ENCODE data around the gene RIMKLB. TPM values are rescaled to one million over a fixed set of nuclear protein-coding genes. Genes with fewer than 3 reads are reported as not detected.

The RIMKLB gene
- 18.0 and 20.3 TPM in 2 replicates for total RNA-seq (2014; rRNA removed; shearing (Covaris generic))
- 12.2 and 12.3 TPM in 2 replicates for polyA plus RNA-seq (2015; cell fraction: cytosol; rRNA removed)
- polyA plus RNA-seq (2015; cell fraction: nucleus; rRNA removed) = 84.3 and 86.9 TPM in 2 replicates

- peak; percentile 74 for DNase-seq (ENCODE audit: low read depth)
These were observed at the start of gene RIMKLB for GRCh38 chr12:8697476-8698131. TSS of gene RIMKLB (plus strand) at chr12:8697991. CDS start at chr12:8713867, 15,876 bp downstream.

DNA sequence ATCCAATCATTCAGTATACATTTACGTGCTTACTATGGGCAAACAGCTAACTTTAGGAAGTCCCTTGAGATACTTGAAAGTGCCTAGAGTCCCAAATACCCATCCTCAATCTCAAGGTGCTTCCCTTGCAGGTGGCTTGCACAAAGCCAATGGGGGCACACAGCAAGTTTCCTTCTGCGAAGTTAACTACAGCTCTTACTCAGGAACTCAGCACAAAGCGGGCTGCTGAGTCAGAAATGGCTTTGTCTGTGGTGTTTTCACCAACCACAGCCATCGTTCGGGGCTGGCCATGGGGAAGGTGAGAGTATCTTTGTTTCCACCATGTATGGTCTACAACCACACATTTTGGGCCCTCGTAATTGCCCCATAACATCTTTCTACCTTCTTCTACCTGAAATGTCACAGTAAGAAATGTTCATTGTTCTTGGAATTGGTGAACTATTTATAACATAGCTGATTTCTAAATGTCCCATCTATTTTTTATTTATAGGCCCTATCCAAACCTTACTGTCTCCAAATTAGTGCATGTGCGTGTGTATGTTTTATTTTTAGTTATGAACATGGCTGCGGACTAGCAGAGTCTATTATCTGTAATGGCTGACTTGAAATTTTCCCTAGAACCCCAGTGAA, 49.1 kb upstream of the RIMKLB start:
- no peak for DNase-seq (ENCODE audit: low read depth)

GRCh38 chr12:8655421-8655820, 42.4 kb upstream of the RIMKLB start:
- DNase-seq (ENCODE audit: low read depth) = no peak

GRCh38 chr12:8658346-8658745, 39.4 kb upstream of the RIMKLB start:
- DNase-seq (ENCODE audit: low read depth) = peak; percentile 65

GRCh38 chr12:8661016-8661415, 36.8 kb upstream of the RIMKLB start:
- no peak for DNase-seq (ENCODE audit: low read depth)

DNA sequence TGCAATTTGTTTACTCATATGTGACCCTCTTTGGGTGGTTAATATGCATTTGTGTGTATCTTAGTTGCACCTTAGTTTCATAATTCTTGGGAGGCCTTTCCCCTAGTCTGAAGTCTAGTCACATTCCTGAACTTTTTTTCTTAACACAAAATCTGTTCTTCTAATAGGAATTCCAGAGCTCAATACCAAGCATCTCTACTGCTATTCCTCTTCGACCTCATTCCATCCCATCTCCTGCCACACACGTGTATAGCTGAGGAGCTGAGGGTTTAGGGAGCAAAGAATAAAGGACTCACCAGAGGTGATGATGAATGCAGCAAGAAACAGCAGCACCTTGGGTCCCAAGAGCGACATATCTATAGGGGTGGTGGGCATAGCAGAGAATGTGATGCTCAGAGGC, 36.0 kb upstream of the RIMKLB start:
- no peak for DNase-seq (ENCODE audit: low read depth)

DNA sequence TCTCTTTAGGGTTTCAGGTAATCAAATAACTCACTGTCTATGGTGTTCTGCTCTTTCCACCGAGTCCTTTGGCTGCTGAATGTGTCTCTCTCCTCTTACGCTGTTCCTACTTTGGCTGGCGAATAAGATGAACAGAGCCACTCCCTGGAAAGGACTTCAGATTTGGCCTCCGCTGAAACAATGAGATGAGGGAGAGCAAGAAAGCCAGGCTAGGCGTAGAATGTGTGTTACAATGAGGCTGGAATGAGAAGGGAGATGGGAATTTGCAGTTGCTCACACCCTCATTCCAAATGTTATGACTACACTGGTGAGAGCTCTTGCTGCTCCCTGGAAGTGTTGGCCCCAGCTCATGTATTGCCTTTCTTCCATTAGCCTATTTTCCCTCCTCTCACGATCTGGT, 35.2 kb upstream of the RIMKLB start, which contains the start of gene MFAP5:
Gene MFAP5 (minus strand): TSS at position 234 of the 400 bp plus-strand sequence. CDS start 722 bp downstream, outside the sequence.
- DNase-seq (ENCODE audit: low read depth) = no peak

- no peak for DNase-seq (ENCODE audit: low read depth)
These were observed 33.4 kb upstream of the RIMKLB start for GRCh38 chr12:8664228-8664913.

GRCh38 chr12:8665759-8666158, 32.0 kb upstream of the RIMKLB start:
- no peak for DNase-seq (ENCODE audit: low read depth)

GRCh38 chr12:8667270-8667669, 30.5 kb upstream of the RIMKLB start:
- DNase-seq (ENCODE audit: low read depth) = no peak

DNA sequence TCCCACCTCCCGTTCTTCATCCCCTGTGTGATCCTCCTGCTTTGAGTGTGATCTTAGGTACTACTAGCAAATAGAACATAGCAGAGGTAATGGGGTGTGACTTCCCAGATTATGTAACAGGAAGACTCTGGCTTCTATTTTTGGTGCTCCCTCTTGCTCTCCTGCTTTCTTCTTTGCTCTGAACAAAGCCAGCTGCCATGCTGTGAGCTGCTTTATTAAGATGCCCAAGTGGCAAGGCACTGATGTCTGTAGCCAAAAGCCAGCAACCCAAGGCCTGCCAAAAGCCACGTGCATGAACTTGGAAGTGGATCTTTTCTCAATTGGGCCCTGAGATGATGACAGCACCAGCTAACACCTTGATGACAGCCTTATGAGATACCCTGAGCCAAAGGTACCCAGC, 29.4 kb upstream of the RIMKLB start:
- no peak for DNase-seq (ENCODE audit: low read depth)

DNA sequence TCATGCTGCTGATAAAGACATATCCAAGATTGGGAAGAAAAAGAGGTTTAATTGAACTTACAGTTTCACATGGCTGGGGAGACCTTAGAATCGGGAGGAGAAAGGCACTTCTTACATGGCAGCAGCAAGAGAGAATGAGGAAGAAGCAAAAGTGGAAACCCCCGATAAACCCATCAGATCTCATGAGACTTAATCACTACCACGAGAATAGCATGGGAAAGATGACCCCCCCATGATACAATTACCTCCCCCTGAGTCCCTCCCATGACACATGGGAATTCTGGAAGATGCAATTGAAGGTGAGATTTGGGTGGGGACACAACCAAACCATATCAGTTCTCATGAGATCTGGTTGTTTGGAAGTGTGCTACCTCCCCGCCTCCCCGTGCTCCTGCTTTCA, 25.4 kb upstream of the RIMKLB start:
- DNase-seq (ENCODE audit: low read depth) = no peak

DNA sequence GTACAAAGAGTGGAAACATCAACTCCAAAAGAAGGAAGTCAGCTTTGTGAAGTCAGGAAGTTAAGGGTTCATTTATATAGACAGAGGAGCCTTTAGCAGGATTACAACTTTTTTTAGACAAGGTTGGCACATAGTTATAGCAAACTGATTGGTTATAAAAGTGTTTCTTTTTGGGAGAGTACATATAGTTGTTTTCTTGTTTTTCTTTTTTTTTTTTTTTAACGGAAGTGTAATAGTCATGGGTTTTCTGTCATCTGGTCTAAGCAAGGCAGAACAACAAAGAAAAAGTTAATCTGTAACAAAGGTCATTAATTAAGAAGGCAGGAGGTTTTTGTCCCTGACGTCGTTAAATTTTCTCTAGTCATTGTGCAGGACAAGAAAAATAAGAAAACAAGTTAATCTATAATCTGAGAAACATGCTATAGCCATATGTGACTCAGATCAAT, 22.2 kb upstream of the RIMKLB start:
- no peak for DNase-seq (ENCODE audit: low read depth)

- DNase-seq (ENCODE audit: low read depth) = no peak
These were observed 21.1 kb upstream of the RIMKLB start for GRCh38 chr12:8676651-8677050.

- DNase-seq (ENCODE audit: low read depth) = no peak
These were observed 20.4 kb upstream of the RIMKLB start for GRCh38 chr12:8677362-8677761.

GRCh38 chr12:8678661-8679111, 19.1 kb upstream of the RIMKLB start:
- no peak for DNase-seq (ENCODE audit: low read depth)

GRCh38 chr12:8680533-8680932, 17.3 kb upstream of the RIMKLB start:
- no peak for DNase-seq (ENCODE audit: low read depth)

- DNase-seq (ENCODE audit: low read depth) = peak; percentile 30
These were observed 16.5 kb upstream of the RIMKLB start for GRCh38 chr12:8681129-8681884.

DNA sequence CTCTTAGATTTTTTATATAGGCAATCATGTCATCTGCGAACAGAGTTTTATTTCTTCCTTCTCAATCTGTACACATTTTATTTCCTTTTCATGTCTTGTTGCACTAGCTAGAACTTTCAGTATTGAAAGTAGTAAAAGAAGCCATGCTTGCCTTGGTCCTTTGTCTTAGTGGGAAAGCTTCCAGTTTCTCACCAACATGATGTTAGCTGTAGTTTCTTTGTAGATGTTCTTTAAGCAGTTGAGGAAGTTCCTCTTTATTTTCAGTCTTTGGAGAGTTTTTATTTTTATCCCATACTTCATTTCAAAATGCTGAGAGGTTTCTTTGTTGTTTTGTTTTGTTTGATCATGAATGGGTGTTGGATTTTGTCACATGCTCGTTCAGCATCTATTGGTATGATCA, 12.7 kb upstream of the RIMKLB start:
- DNase-seq (ENCODE audit: low read depth) = no peak

- peak; percentile 81 for DNase-seq (ENCODE audit: low read depth)
These were observed 9.8 kb upstream of the RIMKLB start for GRCh38 chr12:8687846-8688601.

GRCh38 chr12:8689681-8690080, 8.1 kb upstream of the RIMKLB start:
- DNase-seq (ENCODE audit: low read depth) = no peak

Measured in HT1080 (cell line).